H1 (cell line): ENCODE data around the gene PFDN4.

Experiments
- ASH2L ChIP-seq: fragments of 200-600, 300-600 bp; sonication (generic); IDR thresholded peaks from one replicate; pipeline ENCODE4 v1.7.1; 2017; ENCODE audit warnings: low read length
- BACH1 ChIP-seq: IDR thresholded peaks from 2 replicates; pipeline ENCODE4 v1.6.1; 2012; ENCODE audit warnings: low read length, improper control_type of control experiment
- BCL11A ChIP-seq, 2 experiments: IDR thresholded peaks; one replicate each; pipeline ENCODE4 v1.6.1; 2011; ENCODE audit warnings: low read depth in 2 of 2, low read length in 2 of 2, mild to moderate bottlenecking in 2 of 2
- CHD1 ChIP-seq: IDR thresholded peaks from 2 replicates; pipeline ENCODE4 v1.6.1; 2012; ENCODE audit warnings: low read depth, low read length, improper control_type of control experiment
- CTCF ChIP-seq, 3 experiments: IDR thresholded peaks; 1 replicate in 2 of 3; 2 replicates in 1 of 3; pipeline versions ENCODE4 v1.5.1 to v1.6.1; 2011; ENCODE audit warnings: low read length in 3 of 3, mild to moderate bottlenecking in 3 of 3, inconsistent platforms in 2 of 3, low read depth in 1 of 3, moderate library complexity in 1 of 3; ENCODE audit not compliant: insufficient read depth in 1 of 3; ENCODE audit errors: control extremely low read depth in 1 of 3
- EGR1 ChIP-seq: IDR thresholded peaks from 2 replicates; pipeline ENCODE4 v1.6.1; 2011; ENCODE audit warnings: low read depth, low read length, borderline replicate concordance
- EP300 ChIP-seq, 2 experiments: IDR thresholded peaks; 1 replicate in 1 of 2; 2 replicates in 1 of 2; pipeline ENCODE4 v1.6.1; 2011 to 2012; ENCODE audit warnings: low read depth in 2 of 2, low read length in 2 of 2, mild to moderate bottlenecking in 2 of 2, borderline replicate concordance in 1 of 2, inconsistent platforms in 1 of 2, moderate library complexity in 1 of 2
- JUND ChIP-seq: IDR thresholded peaks from 2 replicates; pipeline ENCODE4 v1.6.1; 2011; ENCODE audit warnings: mild to moderate bottlenecking, improper control_type of control experiment, low read length
- POLR2A ChIP-seq, 2 experiments: IDR thresholded peaks; 1 replicate in 1 of 2; 2 replicates in 1 of 2; pipeline ENCODE4 v1.6.1; 2011; ENCODE audit warnings: low read depth in 2 of 2, low read length in 2 of 2, mild to moderate bottlenecking in 2 of 2; ENCODE audit errors: control extremely low read depth in 1 of 2
- POLR2AphosphoS5 ChIP-seq: IDR thresholded peaks from 2 replicates; pipeline ENCODE4 v1.6.1; 2011; ENCODE audit warnings: low read depth, low read length
- RAD21 ChIP-seq, 2 experiments: IDR thresholded peaks in 1 of 2; conservative IDR thresholded peaks in 1 of 2; 2 replicates each; pipeline ENCODE4 v1.6.1; 2011; ENCODE audit warnings: low read depth in 2 of 2, low read length in 2 of 2, improper control_type of control experiment in 1 of 2, inconsistent platforms in 1 of 2, mild to moderate bottlenecking in 1 of 2, moderate library complexity in 1 of 2
- SIN3A ChIP-seq, 2 experiments: IDR thresholded peaks in 1 of 2; conservative IDR thresholded peaks in 1 of 2; 2 replicates each; pipeline ENCODE4 v1.6.1; 2011 to 2012; ENCODE audit warnings: low read length in 2 of 2, improper control_type of control experiment in 1 of 2, low read depth in 1 of 2, mild to moderate bottlenecking in 1 of 2
- TAF1 ChIP-seq: IDR thresholded peaks from 2 replicates; pipeline ENCODE4 v1.6.1; 2011; ENCODE audit warnings: mild to moderate bottlenecking, low read depth, low read length
- TBP ChIP-seq: IDR thresholded peaks from 2 replicates; pipeline ENCODE4 v1.6.1; 2011; ENCODE audit warnings: low read depth, low read length, improper control_type of control experiment

GRCh38 chr20:54227241-54227640, 19.4 kb downstream of the PFDN4 start:
- TF ChIP-seq POLR2AphosphoS5 (no peak), TBP (no peak), RAD21 (IDR thresholded peaks at IDR 0.05 in 1 of 2, conservative IDR thresholded peaks at IDR 0.05 in 1 of 2; ENCODE audit: low read depth in 2 of 2, low read length in 2 of 2) (no peak), BACH1 (no peak), POLR2A (IDR thresholded peaks at IDR 0.05; ENCODE audit: control extremely low read depth in 1 of 2, low read depth in 2 of 2, low read length in 2 of 2) (no peak), CTCF (IDR thresholded peaks at IDR 0.05; ENCODE audit: control extremely low read depth in 1 of 3, insufficient read depth in 1 of 3, low read depth in 1 of 3, low read length in 3 of 3) (no peak), CHD1 (no peak), BCL11A (IDR thresholded peaks at IDR 0.05; ENCODE audit: low read depth in 2 of 2, low read length in 2 of 2) (no peak), SIN3A (conservative IDR thresholded peaks at IDR 0.05 in 1 of 2, IDR thresholded peaks at IDR 0.05 in 1 of 2; ENCODE audit: low read depth in 1 of 2, low read length in 2 of 2) (no peak), EP300 (IDR thresholded peaks at IDR 0.05; ENCODE audit: borderline replicate concordance in 1 of 2, low read depth in 2 of 2, low read length in 2 of 2) (no peak), TAF1 (no peak), ASH2L (no peak), JUND (no peak), EGR1 (no peak)
